ENCODE measurements around the gene SASH1.

DNA sequence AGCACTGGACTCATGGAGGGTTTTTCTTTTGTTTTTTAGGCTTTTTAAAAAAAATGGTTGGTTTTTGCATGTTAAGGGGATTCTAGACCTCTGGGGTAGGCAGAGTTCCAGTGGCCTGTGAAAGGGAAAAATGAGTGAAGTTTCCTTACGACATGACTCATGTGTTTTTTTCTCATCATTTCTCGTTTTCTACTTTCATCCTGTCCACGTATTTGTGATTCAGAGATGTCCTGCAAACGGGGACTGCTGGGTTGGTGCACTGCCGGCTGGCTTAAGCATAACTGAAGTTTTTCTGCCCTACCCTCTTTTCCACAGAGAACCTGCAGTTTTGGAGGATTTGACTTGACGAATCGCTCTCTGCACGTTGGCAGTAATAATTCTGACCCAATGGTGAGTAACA is 182.3 kb downstream of the SASH1 start:
- TF ChIP-seq, protein P1, sequence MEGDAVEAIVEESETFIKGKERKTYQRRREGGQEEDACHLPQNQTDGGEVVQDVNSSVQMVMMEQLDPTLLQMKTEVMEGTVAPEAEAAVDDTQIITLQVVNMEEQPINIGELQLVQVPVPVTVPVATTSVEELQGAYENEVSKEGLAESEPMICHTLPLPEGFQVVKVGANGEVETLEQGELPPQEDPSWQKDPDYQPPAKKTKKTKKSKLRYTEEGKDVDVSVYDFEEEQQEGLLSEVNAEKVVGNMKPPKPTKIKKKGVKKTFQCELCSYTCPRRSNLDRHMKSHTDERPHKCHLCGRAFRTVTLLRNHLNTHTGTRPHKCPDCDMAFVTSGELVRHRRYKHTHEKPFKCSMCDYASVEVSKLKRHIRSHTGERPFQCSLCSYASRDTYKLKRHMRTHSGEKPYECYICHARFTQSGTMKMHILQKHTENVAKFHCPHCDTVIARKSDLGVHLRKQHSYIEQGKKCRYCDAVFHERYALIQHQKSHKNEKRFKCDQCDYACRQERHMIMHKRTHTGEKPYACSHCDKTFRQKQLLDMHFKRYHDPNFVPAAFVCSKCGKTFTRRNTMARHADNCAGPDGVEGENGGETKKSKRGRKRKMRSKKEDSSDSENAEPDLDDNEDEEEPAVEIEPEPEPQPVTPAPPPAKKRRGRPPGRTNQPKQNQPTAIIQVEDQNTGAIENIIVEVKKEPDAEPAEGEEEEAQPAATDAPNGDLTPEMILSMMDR (IDR thresholded peaks at IDR 0.05), result no peak
- no peak for TF ChIP-seq POLR2AphosphoS5 (IDR thresholded peaks at IDR 0.05)
